Transverse colon (tissue), 4 donors: Measurements from ENCODE around the gene DLST.

ENCODE experiments used
- CTCF ChIP-seq, 5 experiments: fragments of 200-600 bp in 3 of 5; fragments of 450-650 bp in 2 of 5; sonication (generic) in 3 of 5; IDR thresholded peaks; 1 replicate in 2 of 5; 2 replicates in 3 of 5; pipeline ENCODE4 v1.5.1; 2016 to 2017; ENCODE audit warnings: antibody characterized with exemption in 5 of 5, inconsistent platforms in 3 of 5, mild to moderate bottlenecking in 2 of 5, moderate library complexity in 1 of 5
- POLR2A ChIP-seq: fragments of 450-650 bp; IDR thresholded peaks from one replicate; pipeline ENCODE4 v1.6.1; 2016; ENCODE audit warnings: antibody characterized with exemption, mild to moderate bottlenecking, moderate library complexity
- POLR2AphosphoS5 ChIP-seq, 3 donors: sonication (generic); formaldehyde crosslinking; IDR thresholded peaks; one replicate each; pipeline ENCODE4 v1.6.1; 2016; ENCODE audit warnings: antibody characterized with exemption in 3 of 3

- no peak for TF ChIP-seq POLR2A
- TF ChIP-seq CTCF (IDR thresholded peaks at IDR 0.05): no peak
- no peak for TF ChIP-seq POLR2AphosphoS5 (IDR thresholded peaks at IDR 0.05)
Observed at GRCh38 chr14:74867673-74868072, 14.0 kb upstream of the DLST start.
